GM18520 (cell line): ENCODE results near the gene TBX3.

Source experiments
- ATAC-seq: cut with Tn5 transposase; IDR thresholded peaks from one replicate; pipeline ENCODE4 v1.9.1; 2021; ENCODE audit not compliant: unreplicated experiment

The TBX3 gene

DNA sequence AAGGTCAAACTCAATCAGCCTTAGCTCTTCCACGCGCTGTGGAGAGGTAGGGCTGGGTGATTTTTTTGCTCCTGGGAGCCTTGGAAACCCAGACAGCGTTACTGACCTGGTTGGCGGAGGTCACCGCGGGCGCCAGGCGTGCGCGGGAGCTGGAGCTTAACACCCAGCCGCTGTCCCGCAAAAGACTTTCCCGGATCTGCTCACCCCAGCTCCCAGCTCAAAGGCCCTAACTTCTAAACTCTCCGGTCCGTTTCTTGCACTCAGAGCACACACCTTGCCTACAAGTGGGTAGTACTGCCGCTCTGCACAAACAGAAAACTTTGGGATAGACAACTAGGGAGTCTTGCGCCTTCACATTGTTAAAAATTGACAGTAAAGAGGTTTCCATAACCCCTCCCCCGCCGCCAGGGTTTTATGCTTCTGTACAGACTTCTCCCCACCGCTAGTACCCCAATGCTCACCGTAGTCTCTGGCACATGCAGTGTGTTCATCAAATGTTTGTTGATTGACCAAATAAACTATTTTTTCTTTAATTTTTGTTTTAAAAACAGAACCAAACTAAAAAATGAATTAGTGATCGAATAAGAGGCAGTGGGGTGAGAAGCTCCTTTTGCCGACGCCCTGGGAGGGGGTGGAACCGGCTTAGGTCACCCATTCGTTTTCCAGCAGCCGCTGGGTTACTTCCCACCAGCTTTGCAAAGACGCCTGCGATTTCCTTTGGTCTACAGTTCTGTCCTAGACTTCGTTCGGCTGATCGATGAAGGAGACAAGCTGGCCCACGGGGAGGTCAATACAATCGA is 12.7 kb upstream of the TBX3 start:
- ATAC-seq, result no peak

- no peak for ATAC-seq
Observed at GRCh38 chr12:114695305-114695592, 11.3 kb upstream of the TBX3 start.

GRCh38 chr12:114694436-114695304 is 10.7 kb upstream of the TBX3 start:
- no peak for ATAC-seq

DNA sequence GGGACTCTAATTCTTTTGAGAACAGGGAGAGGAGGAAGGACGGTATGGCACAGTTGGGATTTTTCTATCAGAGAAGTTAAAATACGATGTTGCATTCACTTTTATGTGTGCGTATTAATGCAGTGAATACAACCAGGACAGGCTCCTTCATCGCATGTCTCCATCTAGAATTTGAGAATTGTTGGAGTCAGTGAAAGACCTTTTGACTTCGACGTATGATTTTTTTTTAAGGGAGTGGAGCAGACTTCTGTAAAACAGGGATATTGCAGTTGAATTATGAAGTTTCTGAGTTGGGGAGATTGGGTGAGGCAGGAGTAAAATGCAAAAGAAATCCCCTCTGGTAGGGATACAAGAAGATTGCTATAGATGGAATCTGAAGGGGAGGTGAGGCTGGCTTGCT is 9.6 kb upstream of the TBX3 start:
- ATAC-seq, result no peak

DNA sequence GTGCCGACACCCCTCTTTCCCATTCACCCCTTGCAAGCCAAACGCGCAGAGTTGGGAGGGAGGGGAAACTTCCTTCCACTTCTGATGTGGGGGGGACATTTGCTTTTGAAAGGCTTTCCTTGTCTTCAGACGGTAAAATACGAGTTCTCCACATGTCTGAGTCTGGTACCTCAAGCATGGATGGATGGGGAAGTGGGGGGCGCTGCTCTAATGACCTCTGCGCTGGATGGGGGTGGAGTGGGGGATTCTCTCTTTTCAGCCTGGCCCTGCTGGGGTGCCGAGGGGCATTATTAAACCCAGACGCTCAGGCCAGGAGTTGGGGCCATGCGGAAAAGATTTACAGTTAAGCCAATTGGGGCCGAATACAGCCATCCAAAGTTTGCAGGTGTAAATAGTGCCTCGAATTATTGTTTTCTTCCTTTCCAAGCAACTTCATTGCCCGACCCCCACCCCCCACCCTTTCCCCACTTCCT is 9.1 kb upstream of the TBX3 start:
- ATAC-seq, result no peak

DNA sequence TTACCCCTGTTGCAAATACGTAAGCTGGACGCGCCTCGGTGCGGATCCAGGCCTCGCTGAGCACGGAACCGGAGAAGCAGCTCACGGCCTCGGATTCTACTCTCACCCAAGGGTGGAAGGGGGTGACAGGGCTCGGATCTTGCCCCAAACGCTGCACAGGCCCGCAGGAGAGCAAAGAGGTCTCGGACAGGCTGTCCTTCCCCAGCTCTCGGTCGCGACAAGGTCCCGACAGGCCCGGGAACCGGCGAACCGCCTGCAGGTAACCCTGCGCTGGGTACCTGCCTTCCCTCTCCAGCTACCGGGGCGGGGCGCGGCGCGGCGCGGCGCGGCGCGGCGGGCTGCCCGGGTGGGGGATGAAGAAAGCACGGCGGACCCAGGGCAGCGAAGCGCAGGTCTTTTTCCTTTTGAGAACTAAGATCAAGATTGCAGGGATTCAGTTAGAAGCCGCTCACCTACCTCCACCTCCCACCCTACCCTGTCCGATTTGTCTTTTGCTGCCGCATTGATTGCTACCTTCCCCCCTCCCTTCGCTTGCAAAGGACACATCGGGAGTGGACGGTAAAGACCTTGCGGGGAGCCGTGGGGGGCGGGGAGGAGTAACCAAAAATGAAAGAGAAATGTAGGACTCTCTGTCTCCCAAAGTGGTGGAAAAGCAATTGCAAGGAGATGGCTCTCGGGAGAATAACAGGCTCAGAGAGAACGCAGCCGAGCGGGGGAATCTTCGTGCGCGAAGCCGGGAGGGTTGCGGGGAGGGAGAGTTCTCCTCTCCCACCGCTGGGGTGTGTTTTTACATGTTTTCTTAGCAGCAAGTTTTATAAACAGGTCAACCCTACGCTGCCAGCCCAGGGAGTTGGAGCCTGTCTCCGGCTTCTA is 8.4 kb upstream of the TBX3 start:
- no peak for ATAC-seq

- ATAC-seq, result no peak
Observed at GRCh38 chr12:114691763-114692185, 7.8 kb upstream of the TBX3 start.

GRCh38 chr12:114691196-114691595 is 7.2 kb upstream of the TBX3 start:
- ATAC-seq, result no peak

GRCh38 chr12:114690267-114691135 is 6.5 kb upstream of the TBX3 start:
- ATAC-seq, result no peak

- ATAC-seq, result no peak
Observed at GRCh38 chr12:114689075-114689994, 5.4 kb upstream of the TBX3 start.

- ATAC-seq, result no peak
Observed at GRCh38 chr12:114688256-114688845, 4.4 kb upstream of the TBX3 start.

- no peak for ATAC-seq
Observed at GRCh38 chr12:114687802-114688201, 3.8 kb upstream of the TBX3 start.

DNA sequence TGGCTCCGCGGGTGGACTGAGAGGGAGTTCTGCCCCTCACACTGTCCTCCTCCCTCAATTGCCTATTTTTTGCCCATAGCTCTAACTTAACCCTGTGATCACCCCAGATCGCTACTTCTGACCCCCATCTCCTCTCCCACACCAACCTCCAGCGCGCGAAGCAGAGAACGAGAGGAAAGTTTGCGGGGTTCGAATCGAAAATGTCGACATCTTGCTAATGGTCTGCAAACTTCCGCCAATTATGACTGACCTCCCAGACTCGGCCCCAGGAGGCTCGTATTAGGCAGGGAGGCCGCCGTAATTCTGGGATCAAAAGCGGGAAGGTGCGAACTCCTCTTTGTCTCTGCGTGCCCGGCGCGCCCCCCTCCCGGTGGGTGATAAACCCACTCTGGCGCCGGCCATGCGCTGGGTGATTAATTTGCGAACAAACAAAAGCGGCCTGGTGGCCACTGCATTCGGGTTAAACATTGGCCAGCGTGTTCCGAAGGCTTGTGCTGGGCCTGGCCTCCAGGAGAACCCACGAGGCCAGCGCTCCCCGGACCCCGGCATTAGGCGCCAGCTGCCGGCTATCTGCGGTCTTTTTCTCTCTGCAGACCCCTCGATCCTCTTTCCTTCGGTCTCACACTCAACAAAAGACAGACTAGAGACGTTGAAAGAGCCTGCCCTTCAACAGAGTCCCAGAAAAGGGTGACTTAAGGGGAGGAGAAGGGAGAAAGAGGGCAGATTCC is 3.0 kb upstream of the TBX3 start:
- no peak for ATAC-seq

DNA sequence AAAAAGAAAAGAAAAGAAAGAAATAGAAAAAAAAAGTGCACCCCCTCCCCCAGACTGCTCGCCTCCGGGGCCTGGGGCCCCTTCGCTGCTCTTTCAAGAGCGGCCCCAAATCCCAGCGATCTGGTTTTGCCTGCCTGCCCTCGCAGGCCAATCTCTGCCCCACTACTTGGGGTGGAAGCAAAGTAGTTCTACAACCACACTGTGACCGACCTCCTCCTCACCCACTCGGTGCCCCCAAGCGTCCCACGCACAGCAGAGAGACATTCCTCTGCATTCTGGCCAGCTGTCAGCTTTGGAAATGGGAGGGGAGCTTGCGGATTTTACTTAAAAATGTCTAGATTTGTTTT is 2.4 kb upstream of the TBX3 start:
- ATAC-seq, result no peak

DNA sequence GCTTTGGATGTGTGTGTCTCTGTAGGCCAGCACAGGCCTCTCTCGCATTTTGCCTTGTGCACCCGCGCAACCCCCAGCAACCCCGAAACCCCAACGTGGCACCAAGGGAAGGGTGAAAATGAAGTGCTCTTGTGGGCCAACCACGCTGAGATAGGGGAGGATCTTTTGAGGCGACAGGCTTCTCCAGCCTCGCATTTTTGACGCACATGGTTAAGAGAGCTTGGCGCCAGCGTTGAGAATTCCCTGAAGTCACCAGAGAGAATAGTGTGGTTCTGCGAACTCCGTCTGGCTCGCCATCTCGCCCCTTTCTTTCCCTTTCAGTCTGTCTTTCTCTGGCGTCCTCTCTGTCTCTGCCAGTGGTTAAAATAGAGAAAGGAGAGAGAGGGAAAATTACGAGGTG is 1.9 kb upstream of the TBX3 start:
- no peak for ATAC-seq

GRCh38 chr12:114685320-114685781 is 1.4 kb upstream of the TBX3 start:
- ATAC-seq, result no peak

- ATAC-seq, result no peak
Observed at GRCh38 chr12:114684870-114685273, 897 bp upstream of the TBX3 start.

GRCh38 chr12:114683709-114684097 is 272 bp downstream of the TBX3 start:
- ATAC-seq, result no peak
